Astrocyte of the spinal cord (primary cell): Measurements from ENCODE around the gene AURKB.

Experiments
- DNase-seq: peaks from one replicate; pipeline ENCODE4 v3.0.0; 2011; ENCODE audit warnings: low read depth, low spot score
- H3K4me3 ChIP-seq: 2 replicates; pipeline ENCODE4 v1.5.1; 2011; ENCODE audit warnings: low read depth, mild to moderate bottlenecking, low read length, moderate library complexity
- in situ Hi-C: cut with HindIII; loops from 2 replicates; pipeline ENCODE4 v1.10.0; 2017; ENCODE audit warnings: low sequenced_read_pairs
- TF ChIP-seq, protein P1 (sequence below): IDR thresholded peaks from 2 replicates; pipeline ENCODE4 v1.5.1; 2012; ENCODE audit warnings: low read depth, mild to moderate bottlenecking, low read length, inconsistent platforms

The AURKB gene

DNA sequence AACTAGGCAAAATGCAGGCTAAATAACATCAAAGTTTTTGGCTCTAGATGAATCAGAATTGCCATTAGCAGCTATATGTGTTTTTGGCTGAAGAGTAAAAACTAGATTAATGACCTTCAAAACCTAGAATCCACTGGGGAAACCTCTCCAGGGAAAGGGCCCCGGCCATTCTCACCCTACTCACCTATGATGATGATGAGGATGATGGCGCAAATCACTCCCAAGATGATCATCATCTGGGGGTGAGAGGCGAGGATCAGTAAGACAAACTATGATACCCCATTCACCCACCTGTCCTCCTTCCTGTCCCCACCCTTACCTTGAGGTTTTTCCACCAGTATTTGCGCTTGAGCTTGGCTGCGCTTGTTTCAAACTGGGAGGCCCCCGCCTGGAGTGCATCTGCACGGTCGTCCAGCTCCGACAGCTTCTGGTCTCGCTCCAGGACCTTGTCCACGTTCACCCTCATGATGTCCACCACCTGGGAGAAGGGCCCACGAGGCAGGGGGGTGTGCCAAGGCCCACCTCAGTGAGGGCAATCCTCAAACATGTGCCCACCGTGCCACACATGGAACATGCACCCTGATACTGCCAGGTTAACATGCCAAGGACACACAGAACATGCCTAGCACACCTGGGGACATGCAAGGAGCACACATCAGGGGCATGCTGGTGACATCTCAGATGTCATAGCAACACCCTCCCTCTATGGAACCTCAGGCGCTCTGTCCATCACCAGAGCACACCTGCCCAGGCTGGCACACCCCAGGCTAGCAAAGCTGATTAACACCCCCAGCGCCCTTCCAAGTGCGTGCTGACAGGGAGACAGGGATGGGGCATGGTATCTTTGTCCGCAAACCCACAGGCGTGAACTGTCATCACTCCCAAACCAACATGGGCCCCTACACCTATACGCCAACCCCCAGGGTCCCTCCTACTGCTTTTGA lies 48.8 kb downstream of the AURKB start:
- TF ChIP-seq, protein P1, sequence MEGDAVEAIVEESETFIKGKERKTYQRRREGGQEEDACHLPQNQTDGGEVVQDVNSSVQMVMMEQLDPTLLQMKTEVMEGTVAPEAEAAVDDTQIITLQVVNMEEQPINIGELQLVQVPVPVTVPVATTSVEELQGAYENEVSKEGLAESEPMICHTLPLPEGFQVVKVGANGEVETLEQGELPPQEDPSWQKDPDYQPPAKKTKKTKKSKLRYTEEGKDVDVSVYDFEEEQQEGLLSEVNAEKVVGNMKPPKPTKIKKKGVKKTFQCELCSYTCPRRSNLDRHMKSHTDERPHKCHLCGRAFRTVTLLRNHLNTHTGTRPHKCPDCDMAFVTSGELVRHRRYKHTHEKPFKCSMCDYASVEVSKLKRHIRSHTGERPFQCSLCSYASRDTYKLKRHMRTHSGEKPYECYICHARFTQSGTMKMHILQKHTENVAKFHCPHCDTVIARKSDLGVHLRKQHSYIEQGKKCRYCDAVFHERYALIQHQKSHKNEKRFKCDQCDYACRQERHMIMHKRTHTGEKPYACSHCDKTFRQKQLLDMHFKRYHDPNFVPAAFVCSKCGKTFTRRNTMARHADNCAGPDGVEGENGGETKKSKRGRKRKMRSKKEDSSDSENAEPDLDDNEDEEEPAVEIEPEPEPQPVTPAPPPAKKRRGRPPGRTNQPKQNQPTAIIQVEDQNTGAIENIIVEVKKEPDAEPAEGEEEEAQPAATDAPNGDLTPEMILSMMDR = no peak
- DNase-seq = no peak

GRCh38 chr17:8160741-8161221 lies 49.6 kb downstream of the AURKB start:
- DNase-seq = no peak
- in situ Hi-C loops = no loop called here
- no peak overlapping the region for H3K4me3 ChIP-seq

More for the DNA sequence above, 48.8 kb downstream of the AURKB start:
- peak overlapping the region; percentile 94 for H3K4me3 ChIP-seq
- in situ Hi-C loops = no loop called here

GRCh38 chr17:8160224-8160577 lies 50.2 kb downstream of the AURKB start:
- no peak for DNase-seq
- in situ Hi-C loops = no loop called here
- TF ChIP-seq, protein P1 = no peak
- no peak overlapping the region for H3K4me3 ChIP-seq

More at GRCh38 chr17:8160741-8161221, 49.6 kb downstream of the AURKB start:
- TF ChIP-seq, protein P1 = no peak

- DNase-seq = no peak
- TF ChIP-seq, protein P1 = no peak
- in situ Hi-C loops = no loop called here
These were observed 50.7 kb downstream of the AURKB start for GRCh38 chr17:8159459-8160223.

GRCh38 chr17:8159032-8159400 lies 51.4 kb downstream of the AURKB start:
- H3K4me3 ChIP-seq = no peak overlapping the region
- in situ Hi-C loops = no loop called here
- no peak for DNase-seq
- TF ChIP-seq, protein P1 = no peak

More at GRCh38 chr17:8159459-8160223, 50.7 kb downstream of the AURKB start:
- H3K4me3 ChIP-seq = no peak overlapping the region

DNA sequence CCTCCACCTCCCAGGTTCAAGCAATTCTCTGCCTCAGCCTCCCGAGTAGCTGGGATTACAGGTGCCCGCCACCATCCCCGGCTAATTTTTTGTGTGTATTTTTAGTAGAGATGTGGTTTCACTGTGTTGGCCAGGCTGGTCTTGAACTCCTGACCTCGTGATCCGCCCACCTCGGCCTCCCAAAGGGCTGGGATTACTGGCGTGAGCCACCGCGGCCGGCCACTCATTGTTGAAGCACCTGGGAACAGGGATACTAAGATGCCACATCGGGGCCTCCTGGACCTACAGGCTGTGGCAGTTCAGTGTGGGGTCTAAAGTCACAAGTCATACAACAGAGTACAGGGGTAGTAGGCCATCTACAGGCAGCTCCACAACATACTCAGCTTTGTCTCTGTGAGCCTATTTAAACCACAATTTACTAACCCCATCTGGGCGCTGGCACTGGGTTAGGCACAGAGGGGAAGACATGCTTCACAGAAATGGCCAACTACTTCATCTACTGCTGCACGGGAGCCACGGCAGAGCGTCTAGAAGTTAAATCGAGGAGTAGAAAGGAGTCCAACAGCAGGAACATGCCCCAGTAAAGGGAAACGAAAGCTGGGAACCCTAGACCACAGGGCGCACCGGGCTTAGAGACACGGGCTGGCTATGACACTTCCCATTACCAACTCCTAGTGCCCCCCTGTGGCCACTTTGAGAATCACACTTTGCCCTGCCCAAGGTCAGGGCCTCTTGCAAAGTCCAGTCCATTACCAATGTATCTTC lies 51.9 kb downstream of the AURKB start:
- in situ Hi-C loops = no loop called here
- DNase-seq = peak; percentile 92
- H3K4me3 ChIP-seq = no peak overlapping the region
- TF ChIP-seq, protein P1 = peak; percentile 87
